ENCODE data around the gene ADGRA1. TPM values are rescaled to one million over a fixed set of nuclear protein-coding genes. Genes with fewer than 3 reads are reported as not detected.
A peak's percentile ranks its signal among the peaks of the same experiment; 100 is the strongest.

The ADGRA1 gene
- total RNA-seq, 2 donors from 2014 or later = 0.24 to 1.0 TPM

DNA sequence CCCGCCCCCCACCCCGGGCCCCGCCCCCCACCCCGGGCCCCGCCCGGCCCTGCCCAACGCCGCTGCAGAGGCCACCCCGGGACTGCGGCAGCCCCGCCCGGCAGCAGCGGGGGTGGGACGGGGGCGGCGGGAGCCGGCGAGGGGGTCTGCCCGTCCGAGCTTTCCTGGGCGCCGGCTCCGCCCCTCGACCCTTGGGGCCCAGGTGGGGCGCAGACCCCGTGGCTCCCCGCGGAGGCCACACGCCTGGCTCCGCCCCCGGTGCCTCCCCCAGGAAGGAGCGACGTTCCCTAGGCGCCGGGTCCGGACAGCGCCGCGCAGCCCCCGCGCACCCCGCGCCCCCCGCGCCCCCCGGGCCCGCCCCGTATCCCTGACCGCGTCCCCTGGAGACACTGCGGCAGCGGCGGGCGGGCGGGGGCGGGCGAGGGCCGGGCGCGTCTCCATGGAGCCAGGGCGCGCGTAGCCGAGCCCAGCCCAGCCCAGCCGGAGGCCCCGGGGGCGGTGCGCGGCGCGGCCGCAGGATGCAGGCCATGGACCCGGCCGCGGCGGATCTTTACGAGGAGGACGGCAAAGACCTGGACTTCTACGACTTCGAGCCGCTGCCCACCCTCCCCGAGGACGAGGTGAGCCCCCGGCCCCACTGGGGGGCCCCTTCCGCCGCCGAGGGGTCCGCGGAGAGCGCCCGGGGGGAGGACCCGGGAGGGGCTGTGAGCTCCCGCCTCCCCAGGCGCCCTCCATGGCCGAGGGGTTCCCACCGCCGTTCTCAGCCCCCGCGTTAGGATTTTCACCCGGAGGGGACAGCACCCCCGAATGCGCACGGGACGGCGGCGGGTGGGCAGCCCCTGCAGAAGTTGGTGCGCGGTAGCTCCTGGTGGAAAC lies 72.5 kb downstream of the ADGRA1 start, which contains the start of gene KNDC1:
Gene KNDC1, plus strand, starts transcription at position 270 of the 876 bp plus-strand sequence. Its CDS starts 249 bp downstream, at position 519.
- H3K27me3 ChIP-seq (ENCODE audit: control insufficient read depth, insufficient read depth, low read length, poor library complexity, severe bottlenecking) = peaks cover 14% of the 10 kb centered on the region
- 1 to 2% methylated on average over 13 to 105 of the region's 108 CpGs for WGBS, 2 experiments (ENCODE audit: insufficient coverage in 1 of 2, insufficient read length in 1 of 2)
- no peak within 1 kb of the TSS for H3K27ac Mint-ChIP-seq
- H3K27ac ChIP-seq (ENCODE audit: low read depth, low read length) = no peak within 1 kb of the TSS
- no peaks in the 10 kb centered on the region for H3K4me1 Mint-ChIP-seq
- peak within 1 kb of the TSS; percentile 61 for H3K4me3 Mint-ChIP-seq
- H3K9me3 Mint-ChIP-seq = no peaks in the 10 kb centered on the region
- no peak within 1 kb of the TSS for H3K9ac ChIP-seq (ENCODE audit: extremely low read depth, low read length, poor library complexity, severe bottlenecking)
- H3K9me3 ChIP-seq (ENCODE audit: control insufficient read depth, low read length) = no peaks in the 10 kb centered on the region
- H3K36me3 Mint-ChIP-seq (ENCODE audit: low read depth) = no peaks in the 10 kb centered on the region
- peak within 1 kb of the TSS; percentile 76 for H3K4me3 ChIP-seq (ENCODE audit: low read length)
- no peaks in the 10 kb centered on the region for H3K36me3 ChIP-seq (ENCODE audit: control insufficient read depth, insufficient read depth, low read length)
- H3K27me3 Mint-ChIP-seq (ENCODE audit: insufficient read depth) = peaks cover 7% of the 10 kb centered on the region
- TF ChIP-seq, protein P1, sequence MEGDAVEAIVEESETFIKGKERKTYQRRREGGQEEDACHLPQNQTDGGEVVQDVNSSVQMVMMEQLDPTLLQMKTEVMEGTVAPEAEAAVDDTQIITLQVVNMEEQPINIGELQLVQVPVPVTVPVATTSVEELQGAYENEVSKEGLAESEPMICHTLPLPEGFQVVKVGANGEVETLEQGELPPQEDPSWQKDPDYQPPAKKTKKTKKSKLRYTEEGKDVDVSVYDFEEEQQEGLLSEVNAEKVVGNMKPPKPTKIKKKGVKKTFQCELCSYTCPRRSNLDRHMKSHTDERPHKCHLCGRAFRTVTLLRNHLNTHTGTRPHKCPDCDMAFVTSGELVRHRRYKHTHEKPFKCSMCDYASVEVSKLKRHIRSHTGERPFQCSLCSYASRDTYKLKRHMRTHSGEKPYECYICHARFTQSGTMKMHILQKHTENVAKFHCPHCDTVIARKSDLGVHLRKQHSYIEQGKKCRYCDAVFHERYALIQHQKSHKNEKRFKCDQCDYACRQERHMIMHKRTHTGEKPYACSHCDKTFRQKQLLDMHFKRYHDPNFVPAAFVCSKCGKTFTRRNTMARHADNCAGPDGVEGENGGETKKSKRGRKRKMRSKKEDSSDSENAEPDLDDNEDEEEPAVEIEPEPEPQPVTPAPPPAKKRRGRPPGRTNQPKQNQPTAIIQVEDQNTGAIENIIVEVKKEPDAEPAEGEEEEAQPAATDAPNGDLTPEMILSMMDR (conservative IDR thresholded peaks at IDR 0.05) = no peak
- no peaks in the 10 kb centered on the region for H3K4me1 ChIP-seq (ENCODE audit: control insufficient read depth, insufficient read depth, low read length)
- DNase-seq = peak; percentile 81

DNA sequence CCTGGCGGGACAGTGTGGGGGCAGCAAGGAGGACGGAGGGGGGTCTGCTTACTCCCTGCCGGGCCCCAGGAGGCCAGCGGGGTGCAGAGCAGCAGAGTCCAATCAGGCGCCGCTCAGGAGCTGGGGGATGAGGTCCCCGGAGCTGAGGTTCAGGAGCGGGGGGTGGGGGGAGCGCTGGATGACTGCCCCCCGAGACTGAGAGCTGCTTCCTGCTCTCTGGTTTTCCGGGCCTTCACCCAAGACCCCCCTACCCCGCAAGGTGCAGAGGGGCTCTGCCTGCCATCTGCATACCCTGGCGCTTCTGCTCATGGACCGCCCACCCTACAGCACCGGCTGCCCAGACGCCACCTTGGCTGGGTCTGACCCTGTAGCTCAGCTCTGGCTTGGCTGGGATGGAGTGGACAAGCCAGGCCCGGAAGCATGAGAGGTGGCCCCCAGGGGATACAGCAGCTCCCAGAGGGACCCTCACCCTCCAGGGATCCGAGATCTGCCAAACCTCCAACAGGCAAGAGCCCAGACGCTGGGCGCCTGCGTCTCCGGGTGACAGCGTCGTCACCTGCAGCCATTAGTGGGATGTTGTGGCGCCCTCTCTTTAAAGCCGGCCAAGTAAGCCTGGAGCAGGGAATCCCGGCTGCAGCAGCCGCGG lies 73.2 kb downstream of the ADGRA1 start:
- Mint-ChIP-seq H3K36me3 (ENCODE audit: low read depth) (no peaks in the 10 kb centered on the region), H3K9me3 (no peaks in the 10 kb centered on the region), H3K4me1 (no peaks in the 10 kb centered on the region), H3K27me3 (ENCODE audit: insufficient read depth) (peaks cover 4% of the 10 kb centered on the region), H3K4me3 (peak overlapping the region; percentile 61), H3K27ac (no peak overlapping the region)
- H3K27me3 ChIP-seq (ENCODE audit: control insufficient read depth, insufficient read depth, low read length, poor library complexity, severe bottlenecking) = peaks cover 14% of the 10 kb centered on the region
- H3K36me3 ChIP-seq (ENCODE audit: control insufficient read depth, insufficient read depth, low read length) = no peaks in the 10 kb centered on the region
- no peaks in the 10 kb centered on the region for H3K9me3 ChIP-seq (ENCODE audit: control insufficient read depth, low read length)
- no peak overlapping the region for H3K9ac ChIP-seq (ENCODE audit: extremely low read depth, low read length, poor library complexity, severe bottlenecking)
- no peaks in the 10 kb centered on the region for H3K4me1 ChIP-seq (ENCODE audit: control insufficient read depth, insufficient read depth, low read length)
- H3K4me3 ChIP-seq (ENCODE audit: low read length) = peak overlapping the region; percentile 76
- TF ChIP-seq, protein P1 (conservative IDR thresholded peaks at IDR 0.05) = peak; percentile 19
- WGBS, 2 experiments (ENCODE audit: insufficient coverage in 1 of 2, insufficient read length in 1 of 2) = 16% methylated on average over 16 to 29 of the region's 29 CpGs
- no peak overlapping the region for H3K27ac ChIP-seq (ENCODE audit: low read depth, low read length)
- DNase-seq = peak; percentile 77

DNA sequence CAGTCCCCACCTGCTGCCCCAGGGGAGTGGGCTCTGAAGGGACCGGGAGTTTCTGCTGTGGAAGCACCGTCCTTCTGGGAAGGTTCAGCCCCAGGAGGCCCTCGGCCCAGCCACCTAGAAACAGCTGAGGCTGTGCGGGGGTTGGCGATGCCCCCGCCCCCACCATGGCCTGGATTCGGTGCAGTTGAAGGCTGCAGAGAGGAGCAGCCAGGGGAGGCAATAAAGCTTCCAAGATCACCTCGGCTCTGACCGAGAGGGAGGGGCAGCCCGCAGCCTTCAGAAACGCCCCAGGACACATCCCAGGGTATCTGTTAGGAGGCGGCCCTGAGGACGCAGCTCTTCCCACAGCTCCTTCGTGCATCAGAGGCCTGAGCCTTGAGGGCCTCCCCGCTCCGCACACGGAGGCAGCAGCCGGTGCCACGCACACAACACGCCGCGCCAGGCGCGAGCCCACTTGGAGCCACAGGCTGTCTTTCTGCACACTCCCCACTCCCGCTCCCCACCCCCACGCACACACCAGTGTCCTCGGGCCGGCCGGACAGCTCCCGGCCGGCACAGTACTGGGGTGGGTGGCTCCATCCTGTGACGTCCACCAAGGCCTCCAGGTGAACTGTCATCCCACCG lies 73.9 kb downstream of the ADGRA1 start:
- Mint-ChIP-seq H3K4me1 (no peaks in the 10 kb centered on the region), H3K27ac (no peak overlapping the region), H3K27me3 (ENCODE audit: insufficient read depth) (peaks cover 4% of the 10 kb centered on the region), H3K9me3 (no peaks in the 10 kb centered on the region), H3K4me3 (peak overlapping the region; percentile 61), H3K36me3 (ENCODE audit: low read depth) (peaks cover 4% of the 10 kb centered on the region)
- Histone ChIP-seq H3K27me3 (ENCODE audit: control insufficient read depth, insufficient read depth, low read length, poor library complexity, severe bottlenecking) (peaks cover 14% of the 10 kb centered on the region), H3K9me3 (ENCODE audit: control insufficient read depth, low read length) (no peaks in the 10 kb centered on the region), H3K9ac (ENCODE audit: extremely low read depth, low read length, poor library complexity, severe bottlenecking) (no peak overlapping the region), H3K27ac (ENCODE audit: low read depth, low read length) (no peak overlapping the region), H3K4me1 (ENCODE audit: control insufficient read depth, insufficient read depth, low read length) (no peaks in the 10 kb centered on the region), H3K4me3 (ENCODE audit: low read length) (no peak overlapping the region), H3K36me3 (ENCODE audit: control insufficient read depth, insufficient read depth, low read length) (no peaks in the 10 kb centered on the region)
- WGBS, 2 experiments (ENCODE audit: insufficient coverage in 1 of 2, insufficient read length in 1 of 2) = 65 to 78% methylated on average over 14 to 33 of the region's 33 CpGs
- peak; percentile 65 for DNase-seq
- TF ChIP-seq, protein P1 (conservative IDR thresholded peaks at IDR 0.05) = no peak

Data from endodermal cell (in vitro differentiated cells).